ENCODE results near the gene KCNN3. TPM values are rescaled to one million over a fixed set of nuclear protein-coding genes. Genes with fewer than 3 reads are reported as not detected.

KCNN3 gene
- total RNA-seq, 1 donor from 2014 or later = 4.3 TPM

- Histone ChIP-seq H3K79me2 (ENCODE audit: low read depth) (no peaks in the 10 kb centered on the region), H3K4me3 (no peak overlapping the region), H4K20me1 (ENCODE audit: low read depth) (peaks cover 4% of the 10 kb centered on the region), H3K4me1 (peaks cover 5% of the 10 kb centered on the region), H3F3A (ENCODE audit: low read depth) (peaks cover 4% of the 10 kb centered on the region), H3K9ac (no peak overlapping the region), H2AFZ (replicated peaks) (no peak overlapping the region), H3K4me2 (no peak overlapping the region), H3K9me3 (ENCODE audit: low read depth) (no peaks in the 10 kb centered on the region), H3K27me3 (no peaks in the 10 kb centered on the region), H3K27ac (no peak overlapping the region), H3K36me3 (no peaks in the 10 kb centered on the region)
- no peak overlapping the region for H3K4me3 Mint-ChIP-seq
- H3K9me3 Mint-ChIP-seq = no peaks in the 10 kb centered on the region
- no peaks in the 10 kb centered on the region for H3K36me3 Mint-ChIP-seq
- DNase-seq (ENCODE audit: low spot score) = no peak
- H3K27me3 Mint-ChIP-seq (ENCODE audit: insufficient read depth, low read depth) = peaks cover 3% of the 10 kb centered on the region
- H3K27ac Mint-ChIP-seq = peak overlapping the region; percentile 33
- peaks cover 30% of the 10 kb centered on the region for H3K4me1 Mint-ChIP-seq
- TF ChIP-seq CTCF (IDR thresholded peaks at IDR 0.05) (no peak), EZH2 (IDR thresholded peaks at IDR 0.05) (no peak), EZH2phosphoT487 (IDR thresholded peaks at IDR 0.05) (no peak)
These were observed 17.2 kb downstream of the KCNN3 start for GRCh38 chr1:154852845-154853244.

DNA sequence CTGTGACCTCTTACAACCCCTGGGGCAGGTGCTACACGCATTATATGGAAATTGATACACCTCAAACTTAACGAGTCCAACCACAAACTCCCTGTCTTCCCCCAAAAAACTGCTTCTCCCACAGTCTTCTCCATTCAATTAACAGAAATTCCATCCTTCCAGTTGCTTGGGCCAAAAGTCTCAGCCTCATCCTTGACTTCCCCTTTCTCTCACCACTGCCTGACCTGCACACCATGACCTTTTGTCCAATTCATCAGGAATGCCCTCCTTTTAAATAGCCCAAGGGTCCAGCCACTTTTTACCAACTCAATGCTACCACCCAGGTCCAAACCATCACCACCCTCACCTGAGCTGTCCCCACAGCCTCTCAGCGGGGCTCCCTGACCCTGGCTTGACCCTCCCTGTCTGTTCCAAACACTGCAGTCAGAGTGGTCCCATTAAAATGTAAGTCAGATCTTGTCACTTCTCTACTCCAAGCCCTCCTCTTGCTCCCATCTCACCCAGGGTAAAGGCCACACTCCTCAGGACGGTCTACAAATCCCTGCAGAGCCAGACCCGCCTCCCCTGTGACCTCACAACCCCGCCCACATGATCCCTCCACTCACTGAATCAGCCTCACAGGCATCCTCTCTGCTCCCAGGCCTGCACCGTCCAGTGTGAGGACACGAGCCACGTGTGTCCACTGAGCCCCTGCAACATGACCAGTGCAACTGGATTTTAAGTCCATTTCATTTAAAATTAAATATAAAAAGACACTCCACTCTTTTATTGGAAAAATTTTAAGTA lies 18.5 kb downstream of the KCNN3 start:
- peaks cover 3% of the 10 kb centered on the region for H3F3A ChIP-seq (ENCODE audit: low read depth)
- peaks cover 4% of the 10 kb centered on the region for H4K20me1 ChIP-seq (ENCODE audit: low read depth)
- H3K4me1 ChIP-seq = peaks cover 13% of the 10 kb centered on the region
- H3K4me2 ChIP-seq = no peak overlapping the region
- Mint-ChIP-seq H3K9me3 (no peaks in the 10 kb centered on the region), H3K27ac (peak overlapping the region; percentile 85), H3K27me3 (ENCODE audit: insufficient read depth, low read depth) (peaks cover 3% of the 10 kb centered on the region), H3K4me3 (no peak overlapping the region), H3K4me1 (peaks cover 30% of the 10 kb centered on the region), H3K36me3 (no peaks in the 10 kb centered on the region)
- DNase-seq (ENCODE audit: low spot score) = peak; percentile 69
- H2AFZ ChIP-seq (replicated peaks) = no peak overlapping the region
- no peaks in the 10 kb centered on the region for H3K9me3 ChIP-seq (ENCODE audit: low read depth)
- no peaks in the 10 kb centered on the region for H3K27me3 ChIP-seq
- TF ChIP-seq CTCF (IDR thresholded peaks at IDR 0.05) = no peak
- no peak for TF ChIP-seq EZH2phosphoT487 (IDR thresholded peaks at IDR 0.05)
- TF ChIP-seq EZH2 (IDR thresholded peaks at IDR 0.05) = no peak
- no peak overlapping the region for H3K27ac ChIP-seq
- H3K79me2 ChIP-seq (ENCODE audit: low read depth) = no peaks in the 10 kb centered on the region
- no peaks in the 10 kb centered on the region for H3K36me3 ChIP-seq
- no peak overlapping the region for H3K4me3 ChIP-seq
- no peak overlapping the region for H3K9ac ChIP-seq

GRCh38 chr1:154849645-154850131 lies 20.4 kb downstream of the KCNN3 start:
- Mint-ChIP-seq H3K27me3 (ENCODE audit: insufficient read depth, low read depth) (peaks cover 3% of the 10 kb centered on the region), H3K4me1 (peaks cover 39% of the 10 kb centered on the region), H3K4me3 (no peak overlapping the region), H3K36me3 (no peaks in the 10 kb centered on the region), H3K9me3 (no peaks in the 10 kb centered on the region), H3K27ac (peak overlapping the region; percentile 72)
- H2AFZ ChIP-seq (replicated peaks) = no peak overlapping the region
- H3K79me2 ChIP-seq (ENCODE audit: low read depth) = no peaks in the 10 kb centered on the region
- no peak for TF ChIP-seq EZH2phosphoT487 (IDR thresholded peaks at IDR 0.05)
- TF ChIP-seq CTCF (IDR thresholded peaks at IDR 0.05) = no peak
- no peak for TF ChIP-seq EZH2 (IDR thresholded peaks at IDR 0.05)
- H3F3A ChIP-seq (ENCODE audit: low read depth) = no peaks in the 10 kb centered on the region
- no peak overlapping the region for H3K4me2 ChIP-seq
- H4K20me1 ChIP-seq (ENCODE audit: low read depth) = no peaks in the 10 kb centered on the region
- no peak for DNase-seq (ENCODE audit: low spot score)
- H3K4me3 ChIP-seq = no peak overlapping the region
- H3K36me3 ChIP-seq = no peaks in the 10 kb centered on the region
- H3K9me3 ChIP-seq (ENCODE audit: low read depth) = no peaks in the 10 kb centered on the region
- H3K27me3 ChIP-seq = no peaks in the 10 kb centered on the region
- peaks cover 13% of the 10 kb centered on the region for H3K4me1 ChIP-seq
- no peak overlapping the region for H3K9ac ChIP-seq
- no peak overlapping the region for H3K27ac ChIP-seq
